HepG2 (cell line): Measurements from ENCODE around the gene SIK3. TPM values are rescaled to one million over a fixed set of nuclear protein-coding genes. Genes with fewer than 3 reads are reported as not detected.

ENCODE experiments used
- ATAC-seq: fragments of 200-7000 bp; cut with Tn5 transposase; 3 replicates; pipeline ENCODE4 v1.9.1; 2020; ENCODE audit warnings: mild to moderate bottlenecking, moderate library complexity
- BruUV-seq: library from RNA; stranded (reverse); fragments of 400-500 nt; replicated peaks from 2 replicates; lab custom pipeline; 2021; lab: Mats Ljungman, UMichigan
- CTCF ChIA-PET: fragments of 300-600 bp; formaldehyde crosslinking; extraction: SDS; loops from one replicate; lab custom pipeline; 2021; ENCODE audit warnings: low total read pairs, inconsistent platforms, low intra/inter-chr PET ratio; lab: Yijun Ruan, JAX
- POLR2A ChIA-PET: fragments of 350-600 bp; sonication (Branson Sonifier 250); formaldehyde crosslinking; loops from one replicate; lab custom pipeline; 2020; ENCODE audit warnings: antibody characterized with exemption, inconsistent platforms; lab: Yijun Ruan, JAX
- DNase-seq: peaks from one replicate; pipeline ENCODE4 v3.0.0-alpha.2; 2015; ENCODE audit warnings: low spot score
- FAIRE-seq: peaks from 3 replicates; lab custom pipeline; 2011; peaks lifted over from hg19 to GRCh38; lab: Jason Lieb, UNC
- H2AFZ ChIP-seq: one replicate; pipeline ENCODE4 v1.6.1; 2011; ENCODE audit warnings: low read length, inconsistent platforms
- H3K27ac ChIP-seq: fragments of 300-600 bp; 3 replicates; pipeline ENCODE4 v1.8.0; 2011; ENCODE audit warnings: mixed run types, mild to moderate bottlenecking, mixed read lengths, low read length, inconsistent platforms; ENCODE audit not compliant: insufficient read depth; ENCODE audit errors: extremely low read length
- H3K27me3 ChIP-seq, 2 experiments: fragments of 200-600 bp in 1 of 2; 2 replicates in 1 of 2; 3 replicates in 1 of 2; pipeline versions ENCODE4 v1.6.0 to v1.8.0; 2011; ENCODE audit warnings: low read length in 2 of 2, mild to moderate bottlenecking in 2 of 2, moderate library complexity in 2 of 2, inconsistent platforms in 1 of 2; ENCODE audit not compliant: insufficient read depth in 2 of 2, control insufficient read depth in 1 of 2
- H3K36me3 ChIP-seq, 2 experiments: fragments of 200-600 bp in 1 of 2; replicated peaks in 1 of 2; 2 replicates in 1 of 2; 3 replicates in 1 of 2; pipeline versions ENCODE4 v1.5.1 to v1.8.0; 2011; ENCODE audit warnings: low read length in 2 of 2, inconsistent platforms in 1 of 2; ENCODE audit not compliant: insufficient read depth in 2 of 2, control insufficient read depth in 1 of 2
- H3K4me1 ChIP-seq: 2 replicates; pipeline ENCODE4 v1.5.1; 2012; ENCODE audit warnings: low read length, inconsistent platforms; ENCODE audit not compliant: insufficient read depth
- H3K4me2 ChIP-seq: 2 replicates; pipeline ENCODE4 v1.6.0; 2011; ENCODE audit warnings: low read depth, low read length, inconsistent platforms
- H3K4me3 ChIP-seq, 3 experiments: fragments of 200-600 bp in 1 of 3; sonication (generic), shearing (Covaris generic) in 1 of 3; replicated peaks in 1 of 3; 2 replicates each; pipeline ENCODE4 v1.5.1; 2011 to 2016; ENCODE audit warnings: low read length in 3 of 3, inconsistent platforms in 2 of 3, low read depth in 2 of 3, mild to moderate bottlenecking in 2 of 3, control low read depth in 1 of 3, mixed read lengths in 1 of 3; ENCODE audit not compliant: insufficient read depth in 1 of 3
- H3K79me2 ChIP-seq: one replicate; pipeline ENCODE4 v1.6.1; 2011; ENCODE audit warnings: low read length, inconsistent platforms; ENCODE audit not compliant: insufficient read depth
- H3K9ac ChIP-seq: 2 replicates; pipeline ENCODE4 v1.6.0; 2011; ENCODE audit warnings: mild to moderate bottlenecking, low read depth, low read length, inconsistent platforms; ENCODE audit not compliant: insufficient read depth
- H3K9me3 ChIP-seq: 2 replicates; pipeline ENCODE4 v1.5.1; 2012; ENCODE audit warnings: mild to moderate bottlenecking, low read length
- H4K20me1 ChIP-seq: 2 replicates; pipeline ENCODE4 v1.6.0; 2011; ENCODE audit warnings: inconsistent platforms, mild to moderate bottlenecking, low read length, moderate library complexity; ENCODE audit not compliant: insufficient read depth
- ATF1 ChIP-seq: IDR thresholded peaks from 2 replicates; pipeline ENCODE4 v1.6.1; 2016; ENCODE audit warnings: mild to moderate bottlenecking, control low read depth
- CCDC6 ChIP-seq: sonication (generic); formaldehyde crosslinking; IDR thresholded peaks from 2 replicates; pipeline ENCODE4 v1.8.1; 2022; ENCODE audit warnings: mild to moderate bottlenecking, missing genetic modification reagents, moderate library complexity
- CEBPZ ChIP-seq: IDR thresholded peaks from 2 replicates; pipeline ENCODE4 v1.6.1; 2012; ENCODE audit warnings: low read length, improper control_type of control experiment
- PAXIP1 ChIP-seq: sonication (generic); formaldehyde crosslinking; conservative IDR thresholded peaks from 2 replicates; pipeline ENCODE4 v1.4.0; 2020; ENCODE audit warnings: mild to moderate bottlenecking, missing genetic modification reagents, moderate library complexity
- SSRP1 ChIP-seq: IDR thresholded peaks from 2 replicates; pipeline ENCODE4 v1.6.1; 2016; ENCODE audit warnings: control low read depth
- WGBS: methylation state at CpG from one replicate; pipeline ENCODE4 v1.1.6; 2017; ENCODE audit warnings: low lambda C conversion rate; 5-methylcytosine and 5-hydroxymethylcytosine counted together
- in situ Hi-C: cut with HindIII; loops from 2 replicates; pipeline ENCODE4 v1.10.0; 2017; ENCODE audit warnings: low pct_unique_long_range_greater_than_20kb; ENCODE audit not compliant: extremely low pct_ligation_motif_present
- intact Hi-C: fragments of 100-400 bp; cut with micrococcal nuclease; formaldehyde crosslinking; loops from one replicate; pipeline ENCODE4 v1.10.0; 2022; ENCODE audit not compliant: unreplicated experiment
- polyA plus RNA-seq, 8 experiments: library from polyadenylated mRNA; depleted of rRNA in 3 of 8; stranded (reverse) in 7 of 8; unstranded in 1 of 8; fragments of >200 nt; fragmentation: Illumina TruSeq in 4 of 8; extraction: Trizol in 4 of 8; gene quantifications; 2 replicates each; pipeline versions ENCODE4 v1.2.1 to v1.2.3, GENCODE V29; 2011 to 2016; ENCODE audit warnings: low read depth in 4 of 8, missing spikeins in 1 of 8, mixed read lengths in 1 of 8; ENCODE audit not compliant: insufficient read depth in 1 of 8
- total RNA-seq, 5 experiments: library from RNA; depleted of rRNA; stranded (reverse); fragments of >200 nt; fragmentation: Illumina TruSeq; extraction: Trizol; gene quantifications; 2 replicates each; pipeline ENCODE4 v1.2.3, GENCODE V29; 2016; ENCODE audit warnings: low read depth in 1 of 5

Gene SIK3
- total and polyA plus RNA-seq, 2 of the 13 experiments (the other 11 are each of a cell fraction or from before 2014, with no cell fraction given), result 5.7 to 9.8 TPM

GRCh38 chr11:116862951-116863350, 235.3 kb downstream of the SIK3 start:
- Histone ChIP-seq H2AFZ (no peak overlapping the region), H3K4me3 (no peak overlapping the region), H3K27ac (no peak overlapping the region), H3K36me3 (peaks cover 24 to 74% of the 10 kb centered on the region in 2 experiments; a peak in 4 of 5 replicates), H3K4me1 (no peaks in the 10 kb centered on the region), H4K20me1 (no peaks in the 10 kb centered on the region), H3K4me2 (no peak overlapping the region), H3K27me3 (no peaks in the 10 kb centered on the region), H3K9me3 (no peaks in the 10 kb centered on the region), H3K9ac (no peak overlapping the region), H3K79me2 (no peaks in the 10 kb centered on the region)
- intact Hi-C loops (no loop called here), in situ Hi-C loops (no loop called here)
- ATAC-seq (no peak), FAIRE-seq (no peak), DNase-seq (no peak)
- ChIA-PET POLR2A (no interaction called here), CTCF (no interaction called here)
- BruUV-seq, result no TSS peak
- 100% methylated on average over 3 of the region's 3 CpGs for WGBS
- TF ChIP-seq CCDC6 (CRISPR knock-in tag) (no peak), CEBPZ (no peak), ATF1 (CRISPR knock-in tag) (no peak), PAXIP1 (CRISPR knock-in tag) (no peak), SSRP1 (no peak)
